ENCODE measurements around the gene ABHD8.
A peak's percentile ranks its signal among the peaks of the same experiment; 100 is the strongest.

ABHD8 gene

GRCh38 chr19:17305216-17305516 is 1.9 kb upstream of the ABHD8 start:
- peak overlapping the region; percentile 77 to 81 for H3K4me3 ChIP-seq (replicated peaks in 1 of 2; ENCODE audit: low read depth in 2 of 2, low read length in 2 of 2)
- no peak for TF ChIP-seq CTCF (IDR thresholded peaks at IDR 0.05; ENCODE audit: low read depth, low read length)

GRCh38 chr19:17304386-17305215 is 1.4 kb upstream of the ABHD8 start:
- no peak for DNase-seq (ENCODE audit: low read depth in 2 of 2)
- no peak for TF ChIP-seq CTCF (IDR thresholded peaks at IDR 0.05; ENCODE audit: low read depth, low read length)
- H3K4me3 ChIP-seq (replicated peaks in 1 of 2; ENCODE audit: low read depth in 2 of 2, low read length in 2 of 2): no peak overlapping the region

More at GRCh38 chr19:17305216-17305516, 1.9 kb upstream of the ABHD8 start:
- no peak for DNase-seq (ENCODE audit: low read depth in 2 of 2)

- no peak for TF ChIP-seq CTCF (IDR thresholded peaks at IDR 0.05; ENCODE audit: low read depth, low read length)
- no peak for DNase-seq (ENCODE audit: low read depth in 2 of 2)
- no peak overlapping the region for H3K4me3 ChIP-seq (replicated peaks in 1 of 2; ENCODE audit: low read depth in 2 of 2, low read length in 2 of 2)
Observed at GRCh38 chr19:17303940-17304267, 679 bp upstream of the ABHD8 start.

GRCh38 chr19:17302391-17303166 is 646 bp downstream of the ABHD8 start:
- DNase-seq (ENCODE audit: low read depth in 2 of 2): no peak
- no peak for TF ChIP-seq CTCF (IDR thresholded peaks at IDR 0.05; ENCODE audit: low read depth, low read length)
- H3K4me3 ChIP-seq (replicated peaks in 1 of 2; ENCODE audit: low read depth in 2 of 2, low read length in 2 of 2): peak overlapping the region; percentile 68 to 69

- no peak for TF ChIP-seq CTCF (IDR thresholded peaks at IDR 0.05; ENCODE audit: low read depth, low read length)
- H3K4me3 ChIP-seq (replicated peaks in 1 of 2; ENCODE audit: low read depth in 2 of 2, low read length in 2 of 2): no peak overlapping the region
- DNase-seq (ENCODE audit: low read depth in 2 of 2): no peak
Observed at GRCh38 chr19:17300992-17301619, 2.1 kb downstream of the ABHD8 start.

- TF ChIP-seq CTCF (IDR thresholded peaks at IDR 0.05; ENCODE audit: low read depth, low read length): no peak
- no peak for DNase-seq (ENCODE audit: low read depth in 2 of 2)
- no peak overlapping the region for H3K4me3 ChIP-seq (replicated peaks in 1 of 2; ENCODE audit: low read depth in 2 of 2, low read length in 2 of 2)
Observed at GRCh38 chr19:17296976-17297375, 6.2 kb downstream of the ABHD8 start.
